Measurements from ENCODE around the gene UBXN1.

Gene UBXN1

GRCh38 chr11:62712861-62713260, 34.0 kb upstream of the UBXN1 start:
- TF ChIP-seq CTCF (IDR thresholded peaks at IDR 0.05; ENCODE audit: insufficient read depth, low read length) (no peak), POLR2AphosphoS5 (IDR thresholded peaks at IDR 0.05; ENCODE audit: low read depth) (no peak), GABPA (IDR thresholded peaks at IDR 0.05; ENCODE audit: low read depth) (no peak), SPI1 (IDR thresholded peaks at IDR 0.05; ENCODE audit: borderline replicate concordance, low read depth) (no peak), REST (IDR thresholded peaks at IDR 0.05; ENCODE audit: insufficient replicate concordance, low read depth) (no peak)
- Histone ChIP-seq H3K27me3 (ENCODE audit: insufficient read depth, poor library complexity, severe bottlenecking) (no peaks in the 10 kb centered on the region), H3K27ac (replicated peaks) (no peak overlapping the region), H3K4me3 (replicated peaks; ENCODE audit: insufficient read depth, low read length) (no peak overlapping the region)
- DNase-seq (ENCODE audit: low read depth in 1 of 2, low spot score in 1 of 2) = no peak

- Histone ChIP-seq H3K27ac (replicated peaks) (no peak overlapping the region), H3K27me3 (ENCODE audit: insufficient read depth, poor library complexity, severe bottlenecking) (no peaks in the 10 kb centered on the region), H3K4me3 (replicated peaks; ENCODE audit: insufficient read depth, low read length) (no peak overlapping the region)
- TF ChIP-seq CTCF (IDR thresholded peaks at IDR 0.05; ENCODE audit: insufficient read depth, low read length) (no peak), SPI1 (IDR thresholded peaks at IDR 0.05; ENCODE audit: borderline replicate concordance, low read depth) (no peak), POLR2AphosphoS5 (IDR thresholded peaks at IDR 0.05; ENCODE audit: low read depth) (no peak), REST (IDR thresholded peaks at IDR 0.05; ENCODE audit: insufficient replicate concordance, low read depth) (no peak), GABPA (IDR thresholded peaks at IDR 0.05; ENCODE audit: low read depth) (no peak)
- DNase-seq (ENCODE audit: low read depth in 1 of 2, low spot score in 1 of 2) = no peak
Observed at GRCh38 chr11:62712276-62712812, 33.5 kb upstream of the UBXN1 start.

- DNase-seq (ENCODE audit: low read depth in 1 of 2, low spot score in 1 of 2) = no peak
- Histone ChIP-seq H3K4me3 (replicated peaks; ENCODE audit: insufficient read depth, low read length) (peak overlapping the region; percentile 22), H3K27ac (replicated peaks) (peak overlapping the region; percentile 88), H3K27me3 (ENCODE audit: insufficient read depth, poor library complexity, severe bottlenecking) (no peaks in the 10 kb centered on the region)
- TF ChIP-seq REST (IDR thresholded peaks at IDR 0.05; ENCODE audit: insufficient replicate concordance, low read depth) = no peak
- TF ChIP-seq CTCF (IDR thresholded peaks at IDR 0.05; ENCODE audit: insufficient read depth, low read length) = no peak
- no peak for TF ChIP-seq GABPA (IDR thresholded peaks at IDR 0.05; ENCODE audit: low read depth)
- TF ChIP-seq SPI1 (IDR thresholded peaks at IDR 0.05; ENCODE audit: borderline replicate concordance, low read depth) = no peak
- no peak; the same call in 1 of the 2 replicates for TF ChIP-seq POLR2AphosphoS5 (IDR thresholded peaks at IDR 0.05; ENCODE audit: low read depth)
Observed at GRCh38 chr11:62710001-62710345, 31.1 kb upstream of the UBXN1 start.
